C1 segment of cervical spinal cord (tissue), 14 donors: ENCODE results near the gene KXD1.
"Not testable (repeated sequence)": the region's sequence is repeated elsewhere in the genome, so short reads cannot be mapped to it uniquely, and the experiment has no call there.

Experiments
- DNase-seq, 14 donors: peaks; one replicate each; lab custom pipeline; 2025; lab: John Stamatoyannopoulos, UW

Gene KXD1

GRCh38 chr19:18536475-18536874, 21.2 kb upstream of the KXD1 start:
- no peak for DNase-seq

DNA sequence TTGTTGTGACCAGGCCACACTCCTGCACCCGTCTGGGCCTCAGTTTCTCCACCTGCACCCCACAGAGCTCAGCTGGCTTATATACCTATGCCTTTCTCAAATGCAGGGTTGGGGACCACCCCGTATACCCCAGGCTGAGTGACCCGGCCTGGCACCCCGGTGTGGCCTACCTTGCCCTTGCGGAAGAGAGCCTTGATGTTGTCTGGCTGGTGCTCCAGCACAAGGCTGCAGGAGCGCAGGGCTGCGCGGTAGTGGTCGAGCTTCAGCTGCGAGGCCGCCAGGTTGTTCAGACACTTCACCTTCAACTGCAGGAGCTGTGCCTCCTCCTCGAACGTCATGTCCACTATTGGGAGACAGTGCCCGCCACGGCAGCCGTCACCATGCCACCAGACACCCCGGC, 20.2 kb upstream of the KXD1 start:
- DNase-seq, result no peak

- no peak for DNase-seq
Observed at GRCh38 chr19:18538115-18538514, 19.6 kb upstream of the KXD1 start.

DNA sequence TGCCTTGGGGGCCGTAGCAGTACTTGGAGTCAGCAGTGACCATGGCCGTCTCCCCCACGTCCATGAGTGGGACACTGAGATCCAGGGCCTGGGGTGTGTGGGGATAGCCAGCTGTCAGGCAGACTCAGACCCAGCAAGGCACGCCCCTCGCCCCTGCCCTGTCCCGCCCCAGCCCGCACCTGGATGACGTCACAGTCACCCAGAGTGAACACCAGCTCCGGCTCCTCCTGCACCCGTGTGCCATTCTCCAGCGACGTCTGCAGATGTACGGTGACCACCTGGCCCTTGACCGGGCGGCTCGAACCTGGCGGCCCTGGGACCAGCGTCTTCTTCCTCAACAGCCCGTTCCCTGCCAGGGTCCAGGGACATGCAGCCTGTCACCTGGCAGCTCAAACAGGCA, 18.3 kb upstream of the KXD1 start:
- no peak for DNase-seq

DNA sequence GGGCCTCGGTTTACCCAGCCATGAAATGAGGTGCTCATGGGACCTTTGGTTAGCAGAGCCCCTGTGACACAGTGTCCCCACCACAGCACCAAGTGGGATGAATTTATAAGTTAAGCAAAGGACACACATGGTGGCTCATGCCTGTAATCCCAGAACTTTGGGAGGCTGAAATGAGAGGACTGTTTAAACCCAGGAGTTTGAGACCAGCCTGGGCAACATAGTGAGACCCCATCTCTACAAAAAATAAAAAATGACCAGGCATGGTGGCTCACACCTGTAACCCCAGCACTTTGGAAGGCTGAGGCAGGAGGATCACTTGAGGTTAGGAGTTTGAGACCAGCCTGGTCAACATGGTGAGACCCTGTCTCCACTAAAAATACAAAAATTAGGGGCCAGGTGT, 17.5 kb upstream of the KXD1 start:
- DNase-seq, result not testable (repeated sequence)

GRCh38 chr19:18541258-18541991, 16.2 kb upstream of the KXD1 start:
- peak in 3 of 14 donors; percentile 1 to 46 (median 7) for DNase-seq

- no peak for DNase-seq
Observed at GRCh38 chr19:18541992-18542940, 15.4 kb upstream of the KXD1 start.

- peak in 13 of 14 donors; percentile 29 to 92 (median 83) for DNase-seq
Observed at GRCh38 chr19:18542941-18543813, 14.5 kb upstream of the KXD1 start, which contains the start of gene FKBP8. Gene FKBP8, minus strand, starts transcription at chr19:18543573. Its CDS starts 1,603 bp downstream, at chr19:18541970.

GRCh38 chr19:18543814-18544475, 13.7 kb upstream of the KXD1 start:
- peak in 2 of 14 donors; percentile 26 for DNase-seq

DNA sequence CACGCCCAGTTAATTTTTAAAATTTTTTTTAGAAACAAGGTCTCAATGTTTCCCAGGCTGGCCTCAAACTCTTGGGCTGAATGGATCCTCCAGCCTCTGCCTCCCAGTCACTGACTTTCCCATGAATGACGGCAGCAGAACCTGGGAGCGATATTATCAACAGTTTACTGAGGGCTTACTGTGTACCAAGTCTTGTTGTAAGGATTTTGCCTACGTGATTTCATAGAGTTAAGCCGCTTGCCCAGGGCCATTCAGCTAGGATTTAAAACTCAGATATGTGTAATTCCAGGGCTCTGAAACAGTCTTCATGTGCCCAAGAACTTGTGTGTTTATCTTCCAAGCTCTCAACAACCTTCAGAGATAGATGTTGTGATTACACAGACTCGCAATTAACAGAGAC, 6.0 kb upstream of the KXD1 start:
- DNase-seq, result no peak

- no peak for DNase-seq
Observed at GRCh38 chr19:18558202-18558555, 509 bp downstream of the KXD1 start.

DNA sequence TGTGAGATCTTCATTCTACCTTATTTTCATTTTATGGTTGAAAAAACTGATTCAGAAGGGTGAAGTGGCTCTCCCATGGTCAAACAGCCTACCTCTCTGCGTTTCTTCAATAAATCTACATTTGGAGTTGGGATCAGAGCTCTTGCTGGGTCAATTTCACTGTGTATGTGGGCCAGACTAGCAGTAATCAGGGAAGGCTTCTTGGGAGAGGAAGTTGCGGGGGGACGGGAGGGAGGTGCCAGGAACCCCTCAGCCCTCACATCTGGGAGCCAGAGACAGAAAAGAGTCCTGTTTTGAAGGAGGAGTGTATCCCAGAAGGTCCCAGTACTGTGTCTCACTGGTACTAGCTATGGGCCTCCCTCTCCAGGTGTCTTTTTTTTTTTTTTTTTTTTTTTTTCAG, 934 bp downstream of the KXD1 start:
- DNase-seq, result no peak

- no peak for DNase-seq
Observed at GRCh38 chr19:18559685-18560084, 2.0 kb downstream of the KXD1 start.

- DNase-seq, result no peak
Observed at GRCh38 chr19:18562086-18562485, 4.4 kb downstream of the KXD1 start.

- no peak for DNase-seq
Observed at GRCh38 chr19:18566953-18567352, 9.3 kb downstream of the KXD1 start.

GRCh38 chr19:18568367-18568766, 10.7 kb downstream of the KXD1 start:
- DNase-seq, result no peak

GRCh38 chr19:18571564-18572344, 14.1 kb downstream of the KXD1 start, which contains the start of gene UBA52:
Gene UBA52, plus strand, starts transcription at chr19:18571857. Its CDS starts 1,444 bp downstream, at chr19:18573301.
- peak; percentile 73 to 97 (median 94) for DNase-seq

DNA sequence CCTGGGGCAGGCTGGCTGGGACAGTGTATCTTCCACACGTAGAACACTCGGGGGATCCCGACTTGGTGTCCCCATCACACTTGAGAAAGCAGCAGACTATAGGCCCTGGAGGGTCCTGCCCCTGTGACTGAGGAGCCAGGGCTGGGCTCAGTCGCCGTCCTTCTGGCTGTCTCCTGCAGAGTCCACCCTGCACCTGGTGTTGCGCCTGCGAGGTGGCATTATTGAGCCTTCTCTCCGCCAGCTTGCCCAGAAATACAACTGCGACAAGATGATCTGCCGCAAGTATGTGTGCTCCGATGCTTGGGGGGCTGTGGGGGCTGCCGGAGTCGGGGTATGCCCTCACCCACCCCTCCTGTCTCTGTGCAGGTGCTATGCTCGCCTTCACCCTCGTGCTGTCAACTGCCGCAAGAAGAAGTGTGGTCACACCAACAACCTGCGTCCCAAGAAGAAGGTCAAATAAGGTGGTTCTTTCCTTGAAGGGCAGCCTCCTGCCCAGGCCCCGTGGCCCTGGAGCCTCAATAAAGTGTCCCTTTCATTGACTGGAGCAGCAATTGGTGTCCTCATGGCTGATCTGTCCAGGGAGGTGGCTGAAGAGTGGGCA, 17.1 kb downstream of the KXD1 start:
- no peak for DNase-seq

GRCh38 chr19:18576383-18576782, 18.7 kb downstream of the KXD1 start:
- DNase-seq, result no peak
